ENCODE measurements around the gene HOXC9.

HOXC9 gene

GRCh38 chr12:53989227-53990113, 10.5 kb upstream of the HOXC9 start:
- DNase-seq, result no peak

DNA sequence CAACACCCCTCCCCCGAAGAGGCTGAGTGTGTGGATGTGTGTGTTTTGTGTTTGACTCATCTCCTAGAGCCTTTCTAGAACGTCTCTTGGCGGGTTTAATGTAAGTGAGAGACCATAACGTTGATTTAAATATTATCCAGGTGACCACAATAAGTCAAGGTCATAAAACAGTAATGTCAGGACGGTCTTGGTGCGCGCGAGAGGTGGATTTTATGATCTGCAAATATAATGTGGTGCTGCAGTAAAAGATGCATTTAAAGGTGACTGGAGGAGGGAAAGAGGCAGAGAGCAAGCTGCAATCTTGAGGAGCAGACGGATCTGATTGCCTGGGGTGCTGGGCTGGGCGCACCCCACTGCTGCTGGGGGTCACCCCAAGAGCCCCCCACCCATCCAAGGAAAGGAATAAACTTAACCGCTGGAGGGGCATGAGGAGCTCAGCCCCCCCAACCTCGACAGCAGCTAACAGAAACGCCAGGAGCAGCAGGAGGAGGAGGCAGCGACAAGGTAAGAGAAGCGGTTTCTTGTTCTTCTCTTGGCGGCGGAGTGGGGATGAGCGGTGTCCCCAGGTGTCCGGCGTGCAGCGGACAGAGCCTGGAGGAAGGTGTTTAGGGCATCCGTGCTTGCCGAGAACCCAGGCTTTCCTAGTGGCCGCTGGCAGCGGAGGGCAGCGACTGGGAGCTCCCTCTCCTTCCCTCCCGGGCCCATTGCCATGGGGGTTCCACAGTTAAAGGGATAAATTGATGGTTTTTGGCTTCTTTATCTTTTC, 9.5 kb upstream of the HOXC9 start:
- no peak for DNase-seq

DNA sequence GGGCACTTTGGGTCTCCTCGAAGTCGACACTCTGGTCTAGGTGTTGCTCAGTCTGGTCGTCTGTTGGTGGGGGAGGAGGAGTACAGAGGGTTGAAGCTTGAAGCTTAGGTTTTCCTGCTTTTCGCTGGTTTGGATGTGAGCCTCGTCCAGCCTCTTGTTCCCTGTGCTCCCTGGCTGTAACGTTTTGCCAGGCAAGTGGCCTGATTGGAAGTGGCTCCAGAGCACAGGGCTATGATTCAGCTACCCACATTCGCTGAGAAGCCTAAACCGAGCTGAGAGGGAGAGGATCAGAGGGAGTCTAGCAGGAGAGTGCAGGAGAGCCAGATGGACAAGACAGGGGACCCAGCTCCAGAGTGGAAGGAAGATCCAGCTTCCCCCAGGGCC, 8.9 kb upstream of the HOXC9 start:
- no peak for DNase-seq

- no peak for DNase-seq
Observed at GRCh38 chr12:53992377-53992889, 7.5 kb upstream of the HOXC9 start.

GRCh38 chr12:53993162-53994008, 6.6 kb upstream of the HOXC9 start:
- no peak for DNase-seq

GRCh38 chr12:53994009-53994263, 6.0 kb upstream of the HOXC9 start:
- no peak for DNase-seq

GRCh38 chr12:53994264-53995001, 5.5 kb upstream of the HOXC9 start:
- no peak for DNase-seq

GRCh38 chr12:53995002-53995377, 5.0 kb upstream of the HOXC9 start:
- DNase-seq, result no peak

GRCh38 chr12:53995378-53996239, 4.4 kb upstream of the HOXC9 start:
- no peak for DNase-seq

- DNase-seq, result no peak
Observed at GRCh38 chr12:53996240-53997203, 3.4 kb upstream of the HOXC9 start.

- no peak for DNase-seq
Observed at GRCh38 chr12:53997204-53998109, 2.5 kb upstream of the HOXC9 start.

DNA sequence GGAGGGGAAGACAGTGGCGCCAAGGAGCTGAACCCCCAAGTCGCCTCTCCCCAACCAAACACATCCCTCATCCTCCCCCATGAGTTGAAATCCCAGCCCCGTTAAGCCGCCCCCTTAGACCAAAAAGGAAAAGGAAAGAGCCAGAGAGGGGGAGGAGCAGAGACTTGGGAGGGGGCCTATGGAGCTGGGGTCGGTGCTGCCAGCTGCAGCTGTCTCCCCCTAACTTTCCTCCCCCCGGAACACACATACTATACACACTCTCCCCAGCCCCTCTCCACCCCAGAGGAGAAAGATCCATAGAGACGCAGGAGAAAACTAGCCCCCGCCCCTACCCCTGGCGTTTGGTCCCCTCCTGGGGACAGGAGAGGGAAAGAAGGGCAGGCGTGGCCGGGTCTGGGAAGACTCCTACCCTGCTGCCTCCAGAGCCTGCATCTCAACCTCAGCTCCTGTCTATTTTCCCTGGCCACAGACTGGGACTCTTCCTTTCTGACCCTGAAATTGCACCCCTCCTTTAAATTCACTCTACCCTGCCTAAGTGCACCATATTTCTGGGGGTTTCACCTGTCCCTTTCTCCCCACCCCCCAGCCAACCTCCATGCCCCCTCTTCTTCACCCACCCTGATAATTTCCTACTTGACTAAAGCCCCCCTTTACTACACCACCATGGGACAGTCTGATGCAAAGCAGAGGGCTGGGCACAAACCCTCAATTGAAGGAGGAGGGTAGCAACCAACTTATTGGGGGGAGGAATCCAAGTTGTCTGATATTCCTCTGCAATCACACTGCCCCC, 1.7 kb upstream of the HOXC9 start:
- no peak for DNase-seq

GRCh38 chr12:53998900-53999236, 1.1 kb upstream of the HOXC9 start:
- no peak for DNase-seq

DNA sequence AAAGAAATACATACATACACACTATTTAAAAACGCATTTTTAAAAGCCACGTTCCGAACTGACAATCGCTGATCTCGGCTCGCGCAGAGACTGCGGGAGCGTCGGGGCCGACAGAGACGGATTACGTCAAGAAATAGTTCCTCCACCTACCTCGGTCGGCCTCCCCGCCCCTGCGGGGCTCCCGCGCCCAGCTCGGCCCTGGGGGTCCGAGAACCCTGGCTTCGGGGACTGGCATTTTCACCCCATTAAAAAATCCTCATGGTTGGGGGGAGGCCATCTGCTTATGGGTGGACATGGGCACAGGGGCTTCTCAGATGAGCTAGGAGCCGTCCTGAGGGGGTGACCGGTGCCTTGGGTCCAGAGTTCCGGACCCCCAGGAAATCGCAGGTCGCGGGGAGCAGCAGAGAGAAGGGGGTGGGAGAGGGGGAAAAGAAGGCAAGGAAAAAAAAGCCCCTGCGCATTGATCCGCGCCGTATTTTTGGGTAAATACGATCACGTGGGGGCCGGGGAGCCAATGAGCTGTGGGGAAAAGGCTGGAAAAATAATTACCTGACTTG, 324 bp upstream of the HOXC9 start:
- DNase-seq, result no peak

- DNase-seq, result no peak
Observed at GRCh38 chr12:54001283-54002187, 1.6 kb downstream of the HOXC9 start.

DNA sequence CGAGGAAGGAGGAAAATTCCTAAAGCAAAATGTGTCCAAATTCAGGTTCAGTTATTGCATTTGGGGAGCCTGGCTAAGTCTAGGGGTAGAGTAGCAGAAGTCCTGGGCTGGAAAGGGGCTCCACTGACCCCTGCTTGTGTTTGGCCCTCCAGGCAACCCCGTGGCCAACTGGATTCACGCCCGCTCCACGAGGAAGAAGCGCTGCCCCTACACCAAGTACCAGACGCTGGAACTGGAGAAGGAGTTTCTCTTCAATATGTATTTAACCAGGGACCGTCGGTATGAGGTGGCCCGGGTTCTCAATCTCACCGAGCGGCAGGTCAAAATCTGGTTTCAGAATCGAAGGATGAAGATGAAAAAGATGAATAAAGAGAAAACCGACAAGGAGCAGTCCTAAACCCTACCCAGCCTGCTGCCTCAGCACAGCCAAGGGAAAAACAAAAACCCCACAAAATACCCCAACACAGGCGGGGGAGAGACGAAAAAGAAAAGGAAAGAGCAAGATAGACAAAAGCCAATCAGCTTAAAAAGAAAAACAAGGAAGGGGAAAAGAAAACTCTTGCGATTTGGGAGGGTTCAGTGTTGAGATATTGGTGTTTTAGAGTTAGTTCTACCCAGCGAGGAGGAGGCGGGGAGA, 2.4 kb downstream of the HOXC9 start:
- no peak for DNase-seq

Data from NCI-H1436 treated with DMSO at 0.1 percent for 48 hours (cell line).